GM23248 (cell line): ENCODE results near the gene SMARCE1. TPM values are rescaled to one million over a fixed set of nuclear protein-coding genes. Genes with fewer than 3 reads are reported as not detected.

Experiments used
- DNase-seq: peaks from one replicate; pipeline ENCODE4 v3.0.0-alpha.2; 2015
- H2AFZ ChIP-seq: fragments of 200-600 bp; sonication (generic); 2 replicates; pipeline ENCODE4 v1.6.1; 2016; ENCODE audit warnings: antibody characterized with exemption
- H3F3A ChIP-seq: fragments of 200-600 bp; sonication (generic); 2 replicates; pipeline ENCODE4 v1.6.1; 2016; ENCODE audit warnings: mild to moderate bottlenecking, antibody characterized with exemption, mixed run types; ENCODE audit not compliant: insufficient read depth
- H3K27ac ChIP-seq: fragments of 200-600 bp; sonication (generic); 2 replicates; pipeline ENCODE4 v1.5.1; 2016; ENCODE audit warnings: mild to moderate bottlenecking
- H3K27me3 ChIP-seq: fragments of 200-600 bp; sonication (generic); replicated peaks from 2 replicates; pipeline ENCODE4 v1.6.1; 2016; ENCODE audit warnings: mild to moderate bottlenecking; ENCODE audit not compliant: insufficient read depth
- H3K36me3 ChIP-seq: fragments of 200-600 bp; sonication (generic); 2 replicates; pipeline ENCODE4 v1.6.1; 2016; ENCODE audit warnings: low read depth, mild to moderate bottlenecking
- H3K4me1 ChIP-seq: fragments of 200-600 bp; sonication (generic); 2 replicates; pipeline ENCODE4 v1.6.1; 2016; ENCODE audit warnings: mild to moderate bottlenecking; ENCODE audit not compliant: insufficient read depth
- H3K4me2 ChIP-seq: fragments of 200-600 bp; sonication (generic); one replicate; pipeline ENCODE4 v1.6.1; 2016; ENCODE audit warnings: mild to moderate bottlenecking; ENCODE audit not compliant: unreplicated experiment
- H3K4me3 ChIP-seq: fragments of 200-600 bp; sonication (generic); 2 replicates; pipeline ENCODE4 v1.5.1; 2016; ENCODE audit warnings: mild to moderate bottlenecking
- H3K79me2 ChIP-seq: fragments of 200-600 bp; sonication (generic); 2 replicates; pipeline ENCODE4 v1.6.1; 2016; ENCODE audit warnings: mild to moderate bottlenecking; ENCODE audit not compliant: insufficient read depth
- H3K9ac ChIP-seq: fragments of 200-600 bp; sonication (generic); 2 replicates; pipeline ENCODE4 v1.6.1; 2016; ENCODE audit warnings: mild to moderate bottlenecking
- H3K9me2 ChIP-seq: fragments of 200-600 bp; sonication (generic); 2 replicates; pipeline ENCODE4 v1.6.1; 2016; ENCODE audit warnings: mixed run types, mild to moderate bottlenecking, moderate library complexity; ENCODE audit not compliant: insufficient read depth
- H3K9me3 ChIP-seq: fragments of 200-600 bp; sonication (generic); one replicate; pipeline ENCODE4 v1.6.1; 2017; ENCODE audit warnings: low read depth
- H4K20me1 ChIP-seq: fragments of 200-600 bp; sonication (generic); 2 replicates; pipeline ENCODE4 v1.6.0; 2016; ENCODE audit not compliant: insufficient read depth
- EZH2 ChIP-seq: fragments of 200-600 bp; sonication (generic); IDR thresholded peaks from 2 replicates; pipeline ENCODE4 v1.6.1; 2018; ENCODE audit warnings: antibody characterized with exemption, mild to moderate bottlenecking; ENCODE audit not compliant: insufficient read depth, poor library complexity, severe bottlenecking
- EZH2phosphoT487 ChIP-seq: fragments of 200-600 bp; sonication (generic); IDR thresholded peaks from 2 replicates; pipeline ENCODE4 v1.6.1; 2018; ENCODE audit warnings: antibody characterized with exemption, moderate library complexity, mild to moderate bottlenecking, low read depth; ENCODE audit not compliant: insufficient read depth
- WGBS, 2 experiments: methylation state at CpG; one replicate each; pipeline ENCODE4 v1.1.6; 2015 to 2017; ENCODE audit warnings: low lambda C conversion rate in 2 of 2, low coverage in 1 of 2; ENCODE audit errors: missing lambda C conversion rate in 2 of 2; 5-methylcytosine and 5-hydroxymethylcytosine counted together
- in situ Hi-C: fragments of 300-500 bp; cut with MboI; formaldehyde crosslinking; loops from 2 replicates; pipeline ENCODE4 v1.15.0; 2020
- polyA plus RNA-seq: library from polyadenylated mRNA; unstranded; fragments of >200 nt; fragmentation: Nextera tagmentation; extraction: Ambion mirVana; gene quantifications from 2 replicates; pipeline ENCODE4 v1.2.1, GENCODE V29; 2016
- total RNA-seq: library from RNA; depleted of rRNA; stranded (reverse); fragments of >200 nt; shearing (Covaris generic); gene quantifications from 2 replicates; pipeline ENCODE4 v1.2.3, GENCODE V29; 2014

SMARCE1 gene
- total and polyA plus RNA-seq, 2 experiments from 2014 or later = 67.4 to 144 TPM

- Histone ChIP-seq H3K9ac (no peak overlapping the region), H3K4me1 (no peaks in the 10 kb centered on the region), H3K9me2 (no peaks in the 10 kb centered on the region), H3F3A (no peaks in the 10 kb centered on the region), H2AFZ (no peak overlapping the region), H3K79me2 (no peaks in the 10 kb centered on the region), H3K27ac (no peak overlapping the region), H3K4me3 (no peak overlapping the region), H3K36me3 (no peaks in the 10 kb centered on the region), H4K20me1 (no peaks in the 10 kb centered on the region), H3K9me3 (no peaks in the 10 kb centered on the region), H3K4me2 (no peak overlapping the region), H3K27me3 (peaks cover 74% of the 10 kb centered on the region)
- no peak for TF ChIP-seq EZH2
- WGBS, 2 experiments = 71 to 73% methylated on average over 9 of the region's 9 CpGs
- in situ Hi-C loops = no loop called here
- DNase-seq = no peak
Observed at GRCh38 chr17:40694584-40694983, 47.0 kb upstream of the SMARCE1 start.

GRCh38 chr17:40687106-40687505, 39.5 kb upstream of the SMARCE1 start:
- H3K4me1 ChIP-seq = no peaks in the 10 kb centered on the region
- TF ChIP-seq EZH2 = no peak
- no peak for TF ChIP-seq EZH2phosphoT487

GRCh38 chr17:40686192-40686591, 38.6 kb upstream of the SMARCE1 start:
- Histone ChIP-seq H3K4me1 (no peaks in the 10 kb centered on the region), H3K4me2 (no peak overlapping the region), H3K9me2 (no peaks in the 10 kb centered on the region), H3K4me3 (no peak overlapping the region), H3K9me3 (no peaks in the 10 kb centered on the region), H4K20me1 (no peaks in the 10 kb centered on the region), H3K79me2 (no peaks in the 10 kb centered on the region), H2AFZ (no peak overlapping the region), H3F3A (no peaks in the 10 kb centered on the region), H3K27me3 (peaks cover 68% of the 10 kb centered on the region), H3K9ac (no peak overlapping the region), H3K36me3 (no peaks in the 10 kb centered on the region), H3K27ac (no peak overlapping the region)
- TF ChIP-seq EZH2phosphoT487 = no peak
- no peak for TF ChIP-seq EZH2
- in situ Hi-C loops = no loop called here
- DNase-seq = no peak
- 54 to 56% methylated on average over 4 of the region's 4 CpGs for WGBS, 2 experiments

More at GRCh38 chr17:40687106-40687505, 39.5 kb upstream of the SMARCE1 start:
- H3K27ac ChIP-seq = no peak overlapping the region
- H3K9me2 ChIP-seq = no peaks in the 10 kb centered on the region
- no peak overlapping the region for H2AFZ ChIP-seq
- peaks cover 68% of the 10 kb centered on the region for H3K27me3 ChIP-seq
- no peak overlapping the region for H3K9ac ChIP-seq
- no peak overlapping the region for H3K4me3 ChIP-seq
- no peak overlapping the region for H3K4me2 ChIP-seq
- in situ Hi-C loops = no loop called here
- DNase-seq = no peak
- no peaks in the 10 kb centered on the region for H3K9me3 ChIP-seq
- H3K36me3 ChIP-seq = no peaks in the 10 kb centered on the region
- WGBS, 2 experiments = 51 to 54% methylated on average over 5 of the region's 5 CpGs
- no peaks in the 10 kb centered on the region for H3F3A ChIP-seq
- H3K79me2 ChIP-seq = no peaks in the 10 kb centered on the region
- no peaks in the 10 kb centered on the region for H4K20me1 ChIP-seq

- Histone ChIP-seq H3K4me2 (no peak overlapping the region), H3K27ac (no peak overlapping the region), H3F3A (no peaks in the 10 kb centered on the region), H4K20me1 (no peaks in the 10 kb centered on the region), H2AFZ (no peak overlapping the region), H3K4me3 (no peak overlapping the region), H3K4me1 (no peaks in the 10 kb centered on the region), H3K9ac (no peak overlapping the region), H3K36me3 (no peaks in the 10 kb centered on the region), H3K9me3 (no peaks in the 10 kb centered on the region), H3K9me2 (no peaks in the 10 kb centered on the region), H3K79me2 (no peaks in the 10 kb centered on the region), H3K27me3 (peaks cover 74% of the 10 kb centered on the region)
- in situ Hi-C loops = no loop called here
- DNase-seq = no peak
- no peak for TF ChIP-seq EZH2
- TF ChIP-seq EZH2phosphoT487 = no peak
Observed at GRCh38 chr17:40680998-40681397, 33.4 kb upstream of the SMARCE1 start.

GRCh38 chr17:40679523-40679907, 31.9 kb upstream of the SMARCE1 start:
- WGBS, 2 experiments = 43 to 44% methylated on average over 2 of the region's 2 CpGs
- H4K20me1 ChIP-seq = no peaks in the 10 kb centered on the region
- no peaks in the 10 kb centered on the region for H3K4me1 ChIP-seq
- H3K36me3 ChIP-seq = no peaks in the 10 kb centered on the region
- no peaks in the 10 kb centered on the region for H3K79me2 ChIP-seq
- H3K9ac ChIP-seq = no peak overlapping the region
- no peak overlapping the region for H3K4me2 ChIP-seq
- no peaks in the 10 kb centered on the region for H3F3A ChIP-seq
- no peaks in the 10 kb centered on the region for H3K9me2 ChIP-seq
- H3K27me3 ChIP-seq = peaks cover 75% of the 10 kb centered on the region
- no peak overlapping the region for H2AFZ ChIP-seq
- no peak overlapping the region for H3K4me3 ChIP-seq
- DNase-seq = no peak
- no peak overlapping the region for H3K27ac ChIP-seq
- in situ Hi-C loops = no loop called here
- H3K9me3 ChIP-seq = no peaks in the 10 kb centered on the region
- TF ChIP-seq EZH2 (no peak), EZH2phosphoT487 (no peak)
